AG08396 (cell line): ENCODE data around the gene KHDRBS2.

Experiments used
- DNase-seq: peaks from one replicate; pipeline ENCODE4 v3.0.0; 2012; ENCODE audit warnings: low spot score, mixed read lengths

KHDRBS2 gene

DNA sequence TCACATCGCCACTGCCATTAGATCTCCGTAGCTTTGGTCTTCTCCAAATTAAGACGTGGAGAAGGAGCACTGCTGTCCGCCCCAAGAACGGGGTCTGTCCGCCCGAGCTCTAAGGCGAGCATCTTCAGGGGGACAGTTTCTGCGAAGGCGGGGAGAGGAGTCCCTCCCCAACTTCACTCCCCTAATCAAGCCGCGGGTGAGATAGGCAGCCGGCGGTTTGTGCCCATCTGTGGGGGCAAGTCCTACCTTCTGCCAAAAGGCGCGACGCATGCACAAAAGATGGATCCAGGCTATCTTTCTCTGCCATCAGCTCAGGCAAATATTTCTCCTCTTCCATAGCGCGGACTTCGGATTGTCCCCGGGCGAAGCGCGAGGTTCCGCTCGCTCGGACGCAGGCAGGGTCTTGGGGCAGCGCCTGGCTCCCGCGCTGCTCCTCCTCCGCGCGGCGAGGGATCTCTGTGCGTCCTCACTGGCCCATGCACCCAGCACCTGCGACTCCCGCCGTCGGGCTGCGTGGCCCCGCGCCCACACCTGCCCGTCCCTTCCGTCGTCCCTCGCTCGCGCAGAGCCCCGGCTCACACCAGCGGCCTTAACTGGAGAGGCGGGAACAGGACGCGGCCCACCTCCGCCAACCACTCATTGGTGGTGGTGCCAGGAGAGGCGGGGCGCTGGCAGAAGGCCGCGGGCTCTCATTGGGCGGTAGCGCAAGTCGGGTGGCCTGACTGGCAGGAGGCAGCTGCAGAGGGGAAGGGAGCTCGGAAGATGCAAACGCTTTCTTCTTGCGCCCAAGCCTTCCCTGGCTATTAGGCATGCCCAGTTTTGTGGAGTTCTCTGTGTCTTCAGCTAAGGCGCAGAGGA lies at the start of gene KHDRBS2:
KHDRBS2 (minus strand) TSS at position 614 of the 858 bp plus-strand sequence.
- peak; percentile 5 for DNase-seq

DNA sequence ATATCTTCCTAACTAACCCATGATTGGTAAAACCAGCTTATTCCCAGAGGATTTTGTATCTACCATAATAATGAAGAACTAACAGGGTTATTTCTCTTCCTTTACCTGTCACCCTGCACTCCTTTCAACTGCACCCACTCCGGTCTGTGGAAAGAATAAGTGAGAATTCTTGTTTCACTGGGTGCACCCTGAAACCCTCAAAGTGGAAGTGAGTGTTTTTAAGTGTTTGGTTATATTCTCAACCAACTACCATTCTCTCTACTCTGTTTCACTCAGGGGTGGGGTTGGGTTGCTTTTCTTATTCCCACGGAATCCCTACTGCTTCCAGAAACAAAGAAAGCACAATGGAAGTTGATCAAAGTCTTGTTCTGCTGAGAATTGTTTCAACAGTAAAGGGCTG lies 42.6 kb upstream of the KHDRBS2 start:
- no peak for DNase-seq

GRCh38 chr6:62324834-62325233 lies 38.8 kb upstream of the KHDRBS2 start:
- DNase-seq: no peak

DNA sequence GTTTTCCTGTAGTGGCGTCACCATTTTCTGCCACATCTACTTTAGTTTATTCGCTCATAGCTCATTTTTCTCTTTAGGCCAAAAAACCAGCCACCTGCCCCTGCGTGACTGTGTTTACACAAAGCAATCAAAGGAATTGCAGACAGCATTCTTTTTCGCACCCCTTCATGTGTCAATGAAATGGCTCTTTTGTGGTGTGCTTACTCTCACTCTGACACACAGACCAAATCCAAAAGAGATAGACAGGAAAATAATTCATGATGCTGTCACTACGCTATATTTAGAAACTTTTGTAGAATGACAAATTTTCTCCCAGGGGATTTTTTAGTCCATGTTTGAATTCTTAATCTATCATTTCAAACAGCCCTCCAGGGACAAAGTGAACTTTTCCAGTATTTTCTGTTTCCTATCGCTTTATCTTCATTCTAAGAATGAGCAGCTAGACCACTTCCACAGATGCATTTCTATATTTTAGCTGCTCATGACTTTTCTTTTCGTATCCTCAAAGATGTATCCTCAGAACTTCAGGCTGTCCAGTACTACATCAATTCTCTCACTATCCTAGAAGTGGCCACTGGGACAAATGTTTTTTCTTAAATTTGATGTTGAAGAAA lies 37.9 kb upstream of the KHDRBS2 start:
- DNase-seq: no peak

GRCh38 chr6:62298745-62299392 lies 12.8 kb upstream of the KHDRBS2 start:
- DNase-seq: no peak

DNA sequence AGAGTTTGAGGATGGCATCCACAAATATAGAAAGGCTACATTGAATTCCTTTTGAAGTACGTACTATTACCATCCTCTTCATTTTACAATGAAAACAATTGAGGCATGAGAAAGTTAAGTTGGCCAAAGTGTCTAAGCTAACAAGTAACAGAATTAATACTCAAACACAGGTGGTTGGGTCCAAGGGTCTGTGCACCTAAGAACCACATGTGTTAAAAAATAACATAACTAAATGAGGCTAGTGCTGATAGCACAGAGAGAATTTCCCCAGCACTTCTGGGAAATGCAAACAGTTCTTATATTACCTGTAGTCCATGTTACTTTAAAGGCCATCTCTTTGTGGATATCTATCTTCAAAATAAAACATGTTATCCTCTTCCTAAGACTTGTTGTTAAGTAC lies 10.5 kb upstream of the KHDRBS2 start:
- DNase-seq: no peak

DNA sequence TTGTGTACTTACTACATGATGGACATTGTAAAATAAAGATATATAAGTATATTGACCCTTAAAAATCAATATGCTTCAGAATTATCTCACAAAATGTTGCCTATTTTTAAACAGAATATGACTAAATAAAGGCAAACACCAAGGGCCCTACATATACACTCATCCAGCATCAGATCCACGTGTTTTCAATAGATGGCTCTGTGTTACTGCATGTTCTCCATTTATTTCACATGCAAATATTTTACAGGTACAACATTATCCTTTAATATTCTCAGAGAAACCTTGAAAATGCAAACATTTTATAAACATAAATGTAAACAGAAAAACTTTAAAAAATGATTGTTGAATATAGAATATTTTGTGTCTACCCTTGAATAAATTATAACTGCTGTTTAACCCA lies 2.9 kb upstream of the KHDRBS2 start:
- DNase-seq: no peak

GRCh38 chr6:62288562-62288961 lies 2.5 kb upstream of the KHDRBS2 start:
- DNase-seq: no peak

GRCh38 chr6:62286470-62286843 lies 432 bp upstream of the KHDRBS2 start:
- DNase-seq: no peak

- no peak for DNase-seq
These were observed 1.3 kb downstream of the KHDRBS2 start for GRCh38 chr6:62284725-62285124.

DNA sequence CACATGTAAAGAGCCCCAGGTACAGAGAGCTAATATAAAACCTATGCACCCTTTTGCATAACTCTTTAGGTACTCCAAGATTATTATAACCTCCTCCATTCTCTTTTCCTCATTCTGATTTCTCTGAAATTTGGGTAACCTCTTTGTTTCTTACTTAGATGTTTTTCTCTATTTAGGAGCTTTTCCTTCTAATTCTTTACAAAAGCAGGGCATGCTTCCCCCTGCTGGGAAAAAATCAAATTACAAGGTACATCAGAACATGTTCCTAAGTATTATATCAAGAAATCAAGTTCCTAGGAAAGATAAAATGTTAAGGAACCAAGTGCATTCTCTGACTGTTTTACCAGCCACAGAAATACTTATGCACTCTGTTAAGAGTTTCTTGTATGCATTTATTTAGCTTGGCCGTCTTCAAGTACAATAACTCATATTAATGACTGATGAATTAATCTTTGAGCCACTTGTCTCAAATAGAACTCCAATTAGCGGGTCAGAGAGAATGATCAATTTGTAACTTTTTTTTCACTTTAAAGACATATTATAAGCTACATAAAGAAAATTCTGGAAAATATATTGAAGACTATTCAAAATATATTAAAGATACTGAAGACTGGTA lies 2.1 kb downstream of the KHDRBS2 start:
- DNase-seq: no peak

DNA sequence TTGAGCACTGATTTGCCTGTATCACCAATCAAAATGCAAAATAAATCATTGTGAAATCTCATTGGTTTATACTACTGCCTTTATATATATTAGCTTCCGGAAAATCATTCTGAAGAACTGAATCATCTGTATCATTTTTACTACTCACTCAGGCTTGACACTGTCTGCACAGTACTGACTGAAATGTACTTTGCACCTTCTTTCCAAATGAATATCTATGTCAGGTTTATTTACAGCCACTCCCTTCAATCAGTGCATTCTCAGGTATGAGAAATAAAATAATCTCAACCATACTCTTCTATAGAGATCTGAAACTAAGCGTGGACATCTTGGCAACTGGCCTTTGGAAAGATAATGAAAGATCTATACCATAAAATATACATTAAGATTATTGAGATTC lies 2.7 kb downstream of the KHDRBS2 start:
- DNase-seq: no peak

- no peak for DNase-seq
These were observed 5.9 kb downstream of the KHDRBS2 start for GRCh38 chr6:62280099-62280498.

DNA sequence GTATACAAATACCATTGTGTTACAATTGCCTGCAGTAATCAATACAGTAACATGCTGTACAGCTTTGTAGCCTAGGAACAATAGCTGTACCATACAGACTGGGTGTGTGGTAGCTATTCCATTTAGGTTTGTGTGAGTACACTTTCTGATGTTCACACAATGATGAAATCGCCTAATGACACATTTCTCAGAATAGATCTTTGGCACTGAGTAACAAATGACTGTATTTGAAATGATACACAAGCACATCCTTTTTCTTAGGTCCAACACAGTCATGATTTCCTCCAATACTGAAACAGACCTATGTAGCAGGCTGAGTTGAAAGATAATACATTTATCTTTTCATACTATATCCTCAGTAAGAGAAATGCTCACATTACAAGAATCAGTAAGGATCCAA lies 13.9 kb downstream of the KHDRBS2 start:
- DNase-seq: no peak

DNA sequence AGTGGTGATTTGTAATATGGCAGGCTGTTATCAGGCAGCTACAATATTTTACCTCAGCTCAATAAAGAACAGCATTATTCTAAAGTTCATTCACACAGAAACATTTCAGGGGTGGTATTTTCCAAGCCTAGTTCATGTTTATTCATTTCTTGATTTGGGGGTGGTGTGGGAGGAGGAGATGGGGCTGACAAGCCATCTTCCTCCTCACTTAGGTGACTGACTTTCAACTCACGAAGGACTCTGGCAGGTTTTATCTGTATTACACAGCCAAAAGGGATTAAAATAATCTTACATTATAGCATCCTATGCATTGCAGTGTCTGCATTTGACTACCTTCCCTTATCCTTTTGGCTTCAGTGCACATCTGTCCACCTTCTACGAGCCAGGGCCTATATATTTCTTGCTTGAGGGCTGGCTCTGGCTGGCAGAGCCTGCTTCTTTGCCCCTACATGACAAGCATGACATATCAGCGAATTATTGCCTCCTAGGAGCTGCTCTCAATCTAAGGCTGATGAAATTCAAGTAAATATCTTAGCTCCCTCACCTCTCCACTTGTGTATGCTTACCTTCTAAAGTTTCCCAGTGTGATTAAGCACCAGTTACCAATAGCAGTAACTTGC lies 20.0 kb downstream of the KHDRBS2 start:
- DNase-seq: no peak

DNA sequence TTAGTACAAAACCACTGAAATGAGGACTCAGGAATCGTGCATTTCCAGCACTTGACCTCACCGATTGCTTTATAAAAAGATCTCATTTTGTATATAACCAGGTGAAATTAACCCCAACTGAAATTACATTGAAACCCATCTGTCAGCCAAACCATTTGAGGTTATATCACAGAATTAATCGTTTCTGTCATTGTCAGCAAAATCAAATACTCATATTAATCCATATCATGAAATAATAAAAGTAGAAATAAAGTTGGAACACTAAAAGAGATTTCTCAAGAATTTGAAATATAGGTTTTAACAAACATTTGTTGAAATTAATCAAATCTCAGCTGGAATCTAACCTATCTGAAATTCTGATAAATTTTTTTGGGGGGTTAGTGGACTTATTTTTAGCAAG lies 23.7 kb downstream of the KHDRBS2 start:
- no peak for DNase-seq

DNA sequence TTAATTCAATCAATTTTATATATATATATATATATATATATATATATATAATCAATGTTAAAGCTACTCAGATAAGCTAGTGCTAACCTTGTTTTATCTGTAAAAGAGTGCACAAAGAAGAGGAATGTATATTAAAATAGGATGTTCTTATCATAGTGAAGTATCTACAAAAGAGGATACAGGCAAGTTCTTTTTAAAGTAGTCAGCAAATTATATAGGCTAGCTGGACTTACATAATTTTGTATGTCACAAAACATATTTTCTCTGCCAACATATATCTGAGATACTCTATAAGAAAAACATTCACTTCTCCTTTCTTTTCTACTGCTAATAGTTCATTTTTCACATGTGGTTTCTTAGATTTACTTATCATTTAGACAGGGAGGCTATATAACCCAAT lies 39.9 kb downstream of the KHDRBS2 start:
- DNase-seq: no peak

DNA sequence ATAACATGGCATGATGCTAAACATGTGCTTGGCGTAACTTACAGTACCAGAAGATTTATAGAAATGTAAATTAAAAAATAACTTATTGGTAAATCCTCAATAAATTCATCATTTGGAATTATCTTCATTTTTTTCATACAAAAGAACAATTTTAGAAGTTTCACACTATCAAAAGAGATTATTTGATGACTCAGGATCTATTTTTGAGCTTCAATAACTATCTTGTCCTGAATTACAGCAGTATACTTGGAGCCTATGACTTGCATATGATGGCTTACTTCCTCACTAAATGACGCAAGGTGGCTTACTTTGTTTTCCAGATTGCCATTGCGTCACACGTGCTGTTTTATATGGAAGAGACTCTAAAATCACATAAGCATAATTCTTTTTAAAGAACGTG lies 49.2 kb downstream of the KHDRBS2 start:
- DNase-seq: no peak

DNA sequence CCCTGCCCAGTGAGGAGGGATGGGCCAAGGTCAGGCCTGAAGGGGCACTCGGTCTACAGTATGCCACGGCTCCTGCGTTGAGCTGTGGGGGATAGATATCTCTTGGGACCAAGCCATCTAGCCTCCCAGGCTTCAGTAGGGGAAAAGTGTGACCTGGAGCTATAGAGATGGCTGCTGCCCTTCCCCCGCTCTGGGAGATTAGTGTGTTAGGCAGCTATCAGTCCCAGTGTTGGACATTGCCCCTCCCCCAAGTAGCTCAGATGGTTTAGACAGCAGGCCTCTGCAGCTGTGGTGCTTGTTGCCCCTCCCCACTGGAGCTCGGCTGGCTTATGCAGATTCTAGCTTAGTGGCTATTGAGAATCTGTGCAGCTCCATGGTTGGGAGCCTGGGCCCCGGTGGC lies 56.8 kb downstream of the KHDRBS2 start:
- DNase-seq: no peak

- no peak for DNase-seq
These were observed 68.2 kb downstream of the KHDRBS2 start for GRCh38 chr6:62217866-62218265.

DNA sequence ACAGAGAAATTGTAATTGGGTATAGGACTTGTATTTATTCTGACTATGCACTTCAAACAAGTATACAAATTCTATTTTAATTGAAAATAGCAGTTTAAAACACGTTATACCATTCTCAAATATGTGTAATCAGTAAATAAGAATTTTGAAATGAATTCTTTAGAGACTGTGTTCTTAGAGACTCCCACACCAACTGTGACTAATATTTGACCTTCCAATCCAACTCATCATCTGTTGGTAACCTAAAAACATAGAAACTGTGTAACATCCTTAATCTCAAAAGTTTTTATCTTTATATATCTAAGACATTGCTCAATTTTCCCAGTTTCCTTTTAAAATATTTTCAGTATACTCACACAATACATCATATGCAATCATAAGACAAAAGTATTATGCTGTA lies 83.9 kb downstream of the KHDRBS2 start:
- DNase-seq: no peak

DNA sequence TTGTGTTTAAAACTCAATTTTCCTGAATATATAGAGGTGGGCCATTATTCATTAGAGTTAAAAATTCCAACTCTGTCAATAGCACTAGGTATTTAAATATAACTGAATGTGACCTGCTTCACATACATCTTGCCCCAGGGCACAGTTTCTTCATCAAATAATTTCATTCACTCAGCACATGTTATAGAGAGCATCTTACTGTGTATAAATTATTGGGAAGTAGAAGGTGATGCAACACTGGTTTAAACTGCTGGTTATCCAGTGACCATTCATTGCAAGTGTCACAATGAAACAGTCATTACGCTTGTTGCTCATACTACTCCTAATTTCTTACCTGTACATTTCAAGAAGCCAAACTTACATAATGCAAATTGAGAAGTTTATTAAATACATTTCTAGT lies 93.4 kb downstream of the KHDRBS2 start:
- DNase-seq: no peak
